RCC 7860 (cell line): ENCODE results near the gene CPSF3.
"Not testable (repeated sequence)": the region's sequence is repeated elsewhere in the genome, so short reads cannot be mapped to it uniquely, and the experiment has no call there.

Experiments
- DNase-seq: peaks from one replicate; pipeline ENCODE4 v3.0.0-alpha.2; 2015; ENCODE audit warnings: low spot score
- FAIRE-seq: peaks from 2 replicates; lab custom pipeline; 2012; peaks lifted over from hg19 to GRCh38; lab: Jason Lieb, UNC

The CPSF3 gene

GRCh38 chr2:9498210-9498609 lies 74.8 kb downstream of the CPSF3 start:
- DNase-seq (no peak), FAIRE-seq (no peak)

GRCh38 chr2:9508931-9509330 lies 85.5 kb downstream of the CPSF3 start:
- FAIRE-seq (no peak), DNase-seq (no peak)

GRCh38 chr2:9513946-9514345 lies 90.5 kb downstream of the CPSF3 start:
- FAIRE-seq, DNase-seq: not testable (repeated sequence)

- no peak for FAIRE-seq
- DNase-seq = no peak
Observed at GRCh38 chr2:9517118-9517782, 93.8 kb downstream of the CPSF3 start.

- DNase-seq = no peak
- FAIRE-seq = no peak
Observed at GRCh38 chr2:9518163-9518562, 94.7 kb downstream of the CPSF3 start.

GRCh38 chr2:9518780-9519179 lies 95.3 kb downstream of the CPSF3 start:
- DNase-seq (no peak), FAIRE-seq (no peak)

GRCh38 chr2:9519250-9519649 lies 95.8 kb downstream of the CPSF3 start:
- FAIRE-seq (no peak), DNase-seq (no peak)
